ENCODE results near the gene WNT4.

The WNT4 gene

DNA sequence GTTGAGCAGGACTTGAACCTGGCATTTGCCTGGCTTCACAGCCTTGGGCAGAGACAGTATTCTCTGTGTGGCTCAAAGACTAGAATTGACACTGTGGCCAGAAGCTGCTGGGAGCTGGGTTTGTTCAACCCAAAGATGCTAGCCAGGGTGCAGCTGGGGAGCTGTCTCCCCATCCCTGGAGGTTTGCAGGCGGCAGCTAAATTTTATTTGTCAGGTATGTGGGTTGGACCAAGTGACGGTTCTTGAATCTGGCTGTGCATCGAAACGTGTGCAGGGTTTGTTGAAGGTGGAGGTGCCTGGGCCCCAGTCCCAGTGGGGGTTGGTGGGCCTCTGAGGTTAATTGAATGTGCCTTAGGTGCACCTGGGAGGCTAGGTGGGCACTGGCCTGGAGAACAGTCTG, 11.8 kb downstream of the WNT4 start:
- no peak for DNase-seq (ENCODE audit: low read depth, low spot score)

DNA sequence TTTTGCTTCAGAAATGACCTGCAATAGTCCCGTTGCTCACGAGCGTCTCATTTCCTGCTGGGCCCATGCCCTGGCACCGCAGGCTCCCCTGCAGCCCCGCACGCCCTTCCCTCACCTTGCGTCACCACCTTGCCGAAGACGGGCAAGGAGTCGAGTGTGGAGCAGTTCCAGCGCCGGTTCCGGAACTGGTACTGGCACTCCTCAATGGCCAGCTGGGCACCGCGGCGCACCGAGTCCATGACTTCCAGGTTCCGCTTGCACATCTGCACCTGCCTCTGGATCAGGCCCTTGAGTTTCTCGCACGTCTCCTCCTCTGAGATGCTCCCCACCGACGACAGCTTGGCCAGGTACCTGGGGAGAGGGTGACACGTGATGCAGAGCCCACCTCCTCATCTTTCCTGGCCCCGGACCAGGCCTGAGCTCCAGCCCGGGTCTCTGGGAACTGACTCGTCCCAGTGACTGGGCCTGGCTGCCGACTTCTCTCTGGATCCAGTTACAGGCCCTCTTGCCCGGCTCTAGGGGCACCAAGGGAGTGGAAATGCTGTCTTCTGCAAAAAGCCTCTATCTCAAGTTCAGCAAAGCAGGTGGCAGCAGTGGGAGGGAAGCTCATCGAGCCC, 13.3 kb downstream of the WNT4 start:
- DNase-seq (ENCODE audit: low read depth, low spot score), result no peak

DNA sequence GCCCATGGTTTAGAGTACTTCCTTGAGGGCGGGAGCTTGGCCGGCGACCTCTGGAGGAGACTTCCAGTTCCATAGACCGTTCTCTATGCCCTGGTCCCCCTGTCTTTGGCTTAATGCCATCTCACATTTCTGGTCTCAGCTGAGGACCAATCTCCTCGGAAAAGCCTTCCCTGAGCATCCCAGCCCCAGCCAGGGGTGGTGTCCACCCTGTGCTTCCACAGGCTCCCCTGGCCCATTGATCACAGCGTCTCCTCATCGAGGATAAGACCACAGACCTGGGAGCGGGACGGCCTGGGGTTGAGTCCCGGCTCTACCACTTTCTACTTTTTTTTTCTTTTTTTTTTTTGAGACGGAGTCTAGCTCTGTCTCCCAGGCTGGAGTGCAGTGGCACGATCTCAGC, 14.5 kb downstream of the WNT4 start:
- DNase-seq (ENCODE audit: low read depth, low spot score), result no peak

DNA sequence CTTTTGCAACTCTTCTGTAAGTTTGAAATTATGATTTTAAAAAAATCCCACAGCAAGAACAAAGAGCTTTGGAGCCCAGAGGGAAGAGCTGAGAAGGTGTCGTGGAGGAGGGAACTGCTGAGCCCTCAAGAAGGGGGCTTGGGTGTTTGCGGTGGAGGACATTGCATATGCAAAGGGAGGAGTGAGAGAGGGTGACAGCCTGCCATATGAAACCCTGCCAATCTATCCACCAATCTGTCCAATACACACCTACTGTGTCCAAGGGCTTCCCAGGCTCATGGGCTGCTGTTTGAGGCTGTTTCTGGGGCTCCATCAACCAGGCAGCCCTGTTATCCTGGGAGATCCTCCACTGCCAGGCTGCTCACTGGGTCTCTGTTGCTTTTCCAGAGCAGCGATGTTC, 15.2 kb downstream of the WNT4 start:
- no peak for DNase-seq (ENCODE audit: low read depth, low spot score)

DNA sequence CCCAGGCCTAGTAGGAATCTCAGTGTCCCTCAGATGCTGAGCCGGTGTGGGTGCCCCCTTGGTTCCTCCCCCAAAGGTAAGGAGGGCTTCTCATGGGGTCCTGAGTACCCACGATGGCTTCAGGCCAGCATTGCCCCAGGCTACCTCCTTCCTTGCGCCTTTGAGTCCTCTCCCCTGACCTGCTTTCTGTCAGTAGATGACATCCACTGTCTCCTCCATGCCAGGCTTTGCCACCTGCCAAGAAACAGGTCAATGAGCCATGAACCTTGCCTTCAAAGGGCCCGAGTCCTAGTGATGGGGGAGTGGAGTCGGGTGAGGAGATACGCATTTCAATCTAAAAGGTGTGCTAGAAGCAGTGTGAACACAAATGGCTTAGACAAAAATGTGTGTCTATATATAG, 15.6 kb downstream of the WNT4 start:
- no peak for DNase-seq (ENCODE audit: low read depth, low spot score)

DNA sequence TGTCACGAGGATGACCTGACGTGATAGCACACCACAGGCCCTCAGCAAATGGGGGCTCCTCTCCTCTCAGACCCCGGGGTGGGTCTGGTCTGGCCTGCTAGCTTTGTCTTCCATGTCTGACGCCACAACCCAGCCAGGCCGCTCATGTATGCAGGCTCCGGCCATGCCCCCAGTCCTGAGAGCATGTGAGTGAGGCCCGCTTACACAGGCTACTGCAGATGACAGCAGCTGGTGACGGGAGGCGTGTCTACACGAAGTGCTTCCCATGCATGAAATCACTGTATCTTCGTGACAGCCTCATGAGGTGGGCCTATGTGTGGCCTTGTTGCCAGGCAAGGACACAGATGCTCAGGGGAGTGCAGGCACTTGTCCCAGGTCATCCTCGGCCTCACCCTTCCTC, 16.4 kb downstream of the WNT4 start:
- no peak for DNase-seq (ENCODE audit: low read depth, low spot score)

DNA sequence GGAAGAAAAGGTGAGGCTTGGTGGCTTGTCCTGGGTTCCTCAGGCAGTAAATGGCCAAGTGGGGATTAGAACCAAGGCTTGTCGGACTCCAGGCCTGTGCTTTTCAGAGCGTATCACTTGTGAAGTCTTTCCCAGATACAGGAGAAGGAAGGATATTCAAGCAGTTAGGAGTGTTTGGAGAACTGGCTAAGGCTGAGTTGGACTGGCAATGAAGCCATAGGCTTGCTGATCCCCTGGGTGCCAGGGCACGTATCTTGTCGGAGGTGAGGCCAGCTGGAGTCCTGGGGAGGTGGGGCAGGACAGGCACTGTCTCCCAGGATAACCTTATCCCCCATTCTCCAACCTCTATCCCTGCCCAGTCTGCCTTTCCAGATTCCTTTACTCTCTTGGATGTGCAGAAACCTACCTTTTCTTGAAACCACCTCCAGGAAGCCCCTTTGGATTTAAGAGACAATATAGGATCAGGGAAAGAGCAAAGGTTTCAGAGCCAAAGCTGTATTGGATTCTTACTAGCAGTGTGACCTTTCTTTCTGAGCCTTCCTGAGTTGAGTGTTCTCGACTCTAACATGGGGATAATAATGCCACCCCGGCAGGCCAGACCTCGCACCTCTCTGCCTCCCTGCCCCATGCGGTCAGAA, 18.2 kb downstream of the WNT4 start:
- DNase-seq (ENCODE audit: low read depth, low spot score), result no peak

DNA sequence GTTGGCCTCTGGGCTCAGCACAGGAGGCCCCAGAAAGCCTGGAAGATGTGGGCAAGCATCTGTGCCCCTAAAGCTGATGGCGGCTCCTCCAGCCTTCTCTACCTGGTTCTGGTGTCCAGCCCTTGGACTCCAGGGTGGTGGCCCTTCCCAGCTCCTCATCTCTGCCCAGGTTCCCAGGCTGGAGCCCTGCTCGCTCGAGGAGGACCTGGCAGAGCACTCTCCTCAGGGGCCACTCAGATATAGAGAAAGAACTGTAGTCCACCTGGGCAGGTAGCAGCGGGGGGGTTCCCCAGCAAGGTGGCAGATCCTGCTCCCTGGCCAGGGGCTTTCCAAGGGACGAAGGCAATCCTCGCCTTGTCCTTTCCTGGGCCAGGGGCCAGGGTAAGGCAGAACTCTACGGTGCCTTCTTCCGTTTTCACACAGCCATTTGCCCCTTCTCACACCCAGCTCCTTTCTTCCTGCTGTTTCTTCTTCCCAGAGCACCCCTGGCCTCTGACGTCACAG, 18.9 kb downstream of the WNT4 start:
- no peak for DNase-seq (ENCODE audit: low read depth, low spot score)

DNA sequence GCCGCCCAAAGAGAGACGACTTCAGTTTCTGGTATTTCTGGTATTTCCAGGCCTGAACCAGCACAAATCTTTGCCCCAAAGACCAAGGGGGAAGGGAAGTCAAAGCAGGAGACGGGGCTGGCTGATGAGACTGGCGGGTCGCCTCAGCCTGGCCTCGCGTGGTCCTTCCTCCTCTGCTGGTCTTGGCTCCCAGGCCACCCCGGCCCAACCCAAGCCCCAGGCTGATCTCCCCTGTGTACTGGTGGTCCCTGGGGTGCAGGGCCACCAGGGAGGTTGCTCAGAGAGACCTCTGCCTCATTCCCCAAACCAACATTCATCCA, 19.9 kb downstream of the WNT4 start:
- no peak for DNase-seq (ENCODE audit: low read depth, low spot score)

DNA sequence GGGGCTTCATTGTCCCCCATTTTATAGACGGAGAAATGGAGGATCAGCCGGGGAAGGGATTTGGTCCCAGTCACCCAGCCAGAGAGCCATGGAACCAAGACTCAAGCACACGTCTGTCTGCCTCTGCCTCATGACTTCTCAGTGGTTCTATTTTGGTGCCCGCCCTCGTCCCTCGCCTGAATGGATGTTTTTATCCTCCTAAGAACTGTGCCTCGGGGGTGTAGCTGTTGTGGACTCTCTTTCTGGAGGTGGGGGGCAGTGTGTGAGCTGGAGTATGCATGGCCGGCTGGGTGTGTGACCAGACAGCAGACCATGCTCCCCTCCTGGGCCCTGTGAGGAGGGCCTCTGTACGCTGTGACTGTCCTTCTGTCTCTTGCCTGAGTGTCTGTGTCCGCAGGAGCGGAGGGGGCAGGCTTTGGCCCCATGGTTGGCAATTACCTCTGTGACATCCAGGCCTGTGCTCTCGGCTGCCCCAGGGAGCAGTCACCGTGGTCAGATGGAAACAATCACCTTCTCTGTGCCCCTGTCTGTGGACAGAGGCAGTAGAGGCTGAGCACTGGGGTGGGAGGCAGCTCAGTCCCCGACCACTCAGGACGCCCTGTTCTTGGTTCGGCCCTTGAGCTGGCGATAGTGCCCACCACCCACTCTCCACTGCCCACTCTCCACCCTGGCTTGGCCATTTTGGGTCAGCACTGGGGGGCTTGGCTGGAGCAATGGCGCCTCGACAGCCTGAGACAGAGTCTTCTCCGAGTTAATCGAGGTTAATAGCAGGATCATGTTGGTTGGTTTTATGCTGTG, 20.4 kb downstream of the WNT4 start:
- DNase-seq (ENCODE audit: low read depth, low spot score), result no peak

DNA sequence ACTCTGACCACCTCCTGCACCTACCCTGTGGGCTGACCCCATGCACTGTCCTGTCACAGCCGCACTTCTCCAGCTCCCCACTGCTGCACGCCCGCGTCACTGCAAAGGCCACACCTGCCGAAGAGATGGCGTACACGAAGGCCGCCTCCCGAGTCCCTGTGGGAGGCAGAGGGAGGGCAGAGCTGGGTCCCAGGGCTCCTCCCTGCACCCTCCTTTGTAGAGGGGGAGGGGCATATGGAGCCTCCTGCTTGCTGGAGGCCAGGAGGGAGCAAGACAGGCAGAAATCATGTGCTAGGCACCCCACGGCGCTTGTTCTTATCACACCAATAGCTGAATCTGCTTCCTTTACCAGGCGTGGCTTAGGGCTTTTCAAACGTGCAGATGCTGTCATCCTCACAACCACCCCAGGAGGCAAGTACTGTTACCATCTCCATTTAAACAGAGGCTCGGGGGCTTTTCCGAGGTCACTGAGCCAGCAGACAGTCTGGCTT, 21.4 kb downstream of the WNT4 start:
- DNase-seq (ENCODE audit: low read depth, low spot score), result no peak

DNA sequence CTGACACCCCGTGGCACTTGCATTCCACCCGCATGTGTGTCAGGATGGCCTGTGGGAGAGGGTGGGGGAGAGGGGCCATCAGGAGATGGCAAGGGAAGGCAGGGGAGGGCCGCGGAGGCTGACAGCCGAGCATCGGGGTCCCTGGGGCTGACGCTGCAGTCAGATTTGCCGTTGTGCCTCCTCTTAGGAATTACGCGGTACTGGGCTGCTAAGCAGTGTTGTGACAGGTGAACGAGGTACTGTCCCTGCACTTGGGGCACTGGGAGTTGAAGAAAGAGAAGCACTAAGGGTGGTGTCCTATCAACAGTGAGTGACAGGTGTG, 22.5 kb downstream of the WNT4 start:
- no peak for DNase-seq (ENCODE audit: low read depth, low spot score)

DNA sequence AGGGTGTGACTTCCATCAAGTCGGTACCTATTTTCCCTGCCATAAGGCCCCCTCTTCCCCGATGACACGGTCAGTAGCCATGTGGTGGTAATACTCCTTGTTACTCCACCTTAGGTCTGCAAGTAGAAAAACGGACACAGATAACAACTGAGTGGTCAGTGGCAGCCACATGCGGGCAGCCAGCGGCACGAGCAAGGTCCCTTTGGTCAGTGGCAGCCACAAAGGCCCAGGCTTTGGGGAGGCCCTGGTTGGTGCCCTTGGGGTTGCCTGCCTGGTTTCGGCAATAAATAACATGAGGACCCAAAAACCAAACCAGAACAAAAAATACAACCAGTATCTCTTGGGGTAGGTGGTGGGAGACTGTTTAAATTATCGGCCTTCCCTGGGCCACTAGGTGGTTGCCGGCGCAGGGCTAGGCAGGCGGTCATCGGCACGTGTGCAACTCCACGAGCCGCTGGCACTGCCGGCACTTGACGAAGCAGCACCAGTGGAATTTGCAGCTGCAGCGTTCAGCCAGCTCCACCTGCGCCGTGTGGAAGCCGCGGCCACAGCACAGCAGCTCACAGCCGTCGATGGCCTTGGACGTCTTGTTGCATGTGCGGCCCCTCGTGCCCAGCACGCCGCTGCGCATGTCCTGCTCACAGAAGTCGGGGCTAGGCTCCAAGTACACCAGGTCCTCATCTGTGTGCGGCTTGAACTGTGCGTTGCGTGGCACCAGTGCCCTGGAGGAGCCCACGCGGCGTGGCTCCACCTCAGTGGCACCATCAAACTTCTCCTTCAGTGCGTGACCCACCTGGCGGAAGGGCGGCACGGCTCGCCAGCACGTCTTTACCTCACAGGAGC, 23.1 kb downstream of the WNT4 start:
- no peak for DNase-seq (ENCODE audit: low read depth, low spot score)

DNA sequence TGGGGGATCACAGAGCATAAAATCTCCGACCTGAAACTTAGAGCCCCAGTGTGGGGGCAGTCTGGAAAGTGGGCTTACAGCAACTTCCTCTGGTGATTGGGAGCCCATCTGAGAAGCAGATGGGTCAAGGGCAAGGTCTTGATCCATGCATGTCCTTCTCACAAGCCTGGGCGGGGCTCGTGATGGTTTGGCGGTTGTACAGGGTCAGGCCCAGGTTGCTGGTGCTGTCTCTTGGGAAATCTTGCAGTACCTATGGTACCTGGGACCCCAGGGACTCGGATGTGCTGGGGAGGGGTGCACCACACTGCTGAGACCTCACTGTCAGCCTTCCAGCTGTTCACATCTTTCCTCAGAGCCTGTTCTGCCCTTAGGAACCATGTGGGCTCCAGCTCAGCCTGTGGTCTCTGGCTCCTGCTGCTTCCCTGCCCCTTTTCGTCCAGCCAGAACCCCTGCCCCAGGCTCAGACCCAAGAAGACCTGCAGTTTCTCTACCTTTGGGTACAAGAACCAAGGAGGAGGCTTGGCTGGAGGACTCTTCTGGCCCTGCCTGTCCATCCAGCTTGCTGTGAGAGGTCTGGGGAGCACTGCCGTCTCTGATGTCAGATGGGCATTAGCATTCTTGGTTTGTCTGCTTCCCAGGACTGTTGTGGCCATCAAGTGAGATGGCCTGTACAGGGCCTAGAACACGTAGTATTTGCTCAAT, 24.5 kb downstream of the WNT4 start:
- DNase-seq (ENCODE audit: low read depth, low spot score), result no peak

DNA sequence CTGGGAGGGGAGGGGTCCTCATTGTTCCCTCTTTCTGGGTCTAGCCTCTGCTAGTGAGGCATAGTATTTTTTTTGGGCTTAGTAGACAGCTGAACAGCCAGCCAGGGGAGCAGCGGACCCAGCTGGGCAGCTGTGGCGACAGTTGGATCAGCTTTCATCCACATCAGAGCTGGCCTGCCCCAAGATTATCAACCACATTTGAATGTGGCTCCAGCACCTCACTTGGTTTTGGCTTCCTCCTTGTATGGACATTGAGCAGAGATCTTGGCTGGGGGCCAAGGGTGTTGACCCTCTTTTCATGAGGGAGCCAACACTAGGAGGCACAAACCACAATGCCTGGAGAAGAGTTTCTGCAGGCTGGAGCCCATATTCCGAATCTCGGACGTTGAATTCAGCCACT, 25.0 kb downstream of the WNT4 start:
- DNase-seq (ENCODE audit: low read depth, low spot score), result no peak

DNA sequence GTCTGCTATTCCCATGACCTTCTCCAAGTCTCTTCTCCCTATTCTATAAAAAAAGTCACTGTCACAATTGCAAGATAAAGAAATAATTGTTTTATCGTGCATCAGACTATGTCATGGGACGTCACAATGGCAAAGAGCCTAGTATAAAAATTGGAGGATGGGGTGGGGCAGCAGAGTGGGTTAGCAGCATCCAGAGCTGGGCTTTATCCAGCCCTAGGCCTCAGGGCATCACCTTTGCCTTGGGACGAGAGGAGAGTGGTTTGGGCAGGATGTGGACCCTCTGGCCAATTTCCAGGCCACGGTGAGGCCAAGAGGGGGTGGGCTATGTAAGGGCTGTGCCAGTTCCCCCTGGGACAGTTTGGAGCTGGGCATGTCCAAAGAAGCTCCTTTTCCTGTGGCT, 25.7 kb downstream of the WNT4 start:
- DNase-seq (ENCODE audit: low read depth, low spot score), result no peak

DNA sequence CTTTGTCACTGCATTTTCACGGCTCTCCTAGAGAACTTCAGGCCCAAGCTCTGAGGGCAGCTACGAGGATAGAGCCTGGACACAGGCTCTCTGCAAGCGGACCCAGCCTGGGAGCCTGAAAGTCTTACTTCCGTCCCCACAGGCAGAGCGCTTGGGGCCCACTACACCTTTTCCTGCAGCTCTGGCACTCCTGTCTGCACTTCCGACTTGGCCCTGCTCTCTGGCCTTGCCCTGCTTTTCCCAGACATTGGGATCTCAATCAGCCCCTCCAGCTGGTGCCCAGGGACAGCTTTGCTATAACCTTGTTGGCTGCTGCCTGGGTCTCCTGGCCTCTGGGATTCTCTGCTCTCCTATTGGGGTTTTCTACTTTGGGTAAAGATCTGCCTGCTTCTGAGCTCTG, 27.6 kb downstream of the WNT4 start:
- no peak for DNase-seq (ENCODE audit: low read depth, low spot score)

DNA sequence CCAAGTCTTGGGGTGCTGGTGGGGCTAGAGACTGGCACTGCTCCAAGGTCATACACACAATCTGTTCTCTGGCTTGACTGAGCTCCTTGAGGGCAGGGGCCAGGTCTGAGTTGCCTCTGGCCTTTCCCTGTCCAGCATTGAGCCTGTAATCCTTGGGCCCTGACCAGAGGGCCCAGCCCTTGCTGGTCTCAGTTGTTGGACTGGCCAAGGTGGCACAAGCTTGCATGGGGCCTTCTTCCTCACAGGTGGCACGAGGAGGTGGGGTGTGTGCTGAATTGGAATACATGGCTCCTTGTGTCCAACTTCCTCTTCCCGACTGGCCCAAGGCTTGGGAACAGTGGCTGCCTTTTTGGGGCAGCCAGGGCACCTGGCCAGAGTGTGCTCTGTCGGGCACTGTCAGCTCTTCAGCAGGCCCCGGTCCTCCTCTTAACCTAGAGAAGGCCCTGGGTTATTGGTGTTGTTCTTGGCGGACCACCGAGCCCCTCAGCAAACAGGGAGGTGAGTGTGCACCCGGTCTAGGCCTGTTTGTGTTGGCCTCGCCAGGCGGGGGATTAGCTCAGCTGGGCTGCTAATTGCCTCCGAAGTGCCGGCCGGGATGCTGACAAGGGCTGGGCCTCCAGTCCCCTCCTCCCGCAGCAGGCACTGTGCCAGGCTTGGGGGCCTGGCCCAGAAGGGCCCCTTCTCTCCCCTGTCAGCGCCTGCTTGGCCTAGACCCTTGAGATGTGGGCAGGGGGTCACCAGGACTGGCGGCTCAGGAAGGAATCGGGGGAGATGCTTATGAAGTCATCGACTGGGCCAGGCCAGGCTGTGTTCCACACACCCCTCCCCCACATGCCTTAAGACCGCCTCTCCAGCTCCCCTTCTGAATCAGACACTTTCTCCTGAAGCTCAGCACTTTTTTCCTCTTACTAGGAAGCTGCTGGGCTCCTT, 28.5 kb downstream of the WNT4 start:
- peak; percentile 77 for DNase-seq (ENCODE audit: low read depth, low spot score)

DNA sequence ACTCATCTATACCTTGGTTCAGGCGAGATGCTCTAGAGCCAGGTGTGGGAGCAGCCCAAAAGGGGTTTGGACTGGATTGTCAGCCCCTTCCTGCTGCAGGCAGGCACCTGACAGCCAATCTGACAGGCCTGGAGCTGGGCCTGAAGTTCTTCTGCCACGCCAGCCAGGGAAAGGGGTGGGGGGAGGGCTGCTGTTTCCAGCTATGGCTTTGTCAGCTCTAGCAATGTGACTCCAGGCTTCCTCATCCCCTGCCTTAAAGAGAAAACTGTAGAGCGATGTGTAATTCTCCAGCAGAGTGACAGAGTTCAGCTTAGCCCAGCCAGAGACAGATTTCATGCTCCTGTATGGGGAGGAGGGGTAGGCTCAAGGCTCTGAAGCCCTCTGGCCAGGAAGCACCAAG, 30.3 kb downstream of the WNT4 start:
- DNase-seq (ENCODE audit: low read depth, low spot score), result no peak

DNA sequence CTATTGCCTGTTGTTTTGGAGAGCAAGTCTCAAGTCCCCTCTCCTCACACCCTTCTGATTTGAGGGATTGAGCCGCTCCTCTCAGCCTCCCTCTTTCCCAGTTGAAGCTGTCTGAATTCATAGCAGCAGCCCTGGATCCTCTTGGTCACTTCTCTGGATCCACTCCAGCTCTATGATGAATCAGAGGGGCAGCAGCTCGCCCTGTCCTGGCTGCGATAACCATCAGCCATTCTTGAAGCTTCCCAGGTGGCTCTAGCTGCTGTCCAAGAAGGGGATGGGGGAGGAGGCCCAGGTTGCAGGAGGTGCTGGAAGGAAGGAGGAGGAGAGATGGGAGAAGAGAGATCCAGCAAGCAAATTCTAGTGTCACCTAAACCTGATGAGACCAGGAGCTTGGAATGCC, 31.3 kb downstream of the WNT4 start:
- no peak for DNase-seq (ENCODE audit: low read depth, low spot score)

Measured in smooth muscle cell of the brain vasculature (primary cell).